Measurements from ENCODE around the gene INSRR.

INSRR gene

GRCh38 chr1:156885314-156885713 is 26.4 kb upstream of the INSRR start:
- Mint-ChIP-seq H3K4me3 (no peak overlapping the region), H3K27me3 (peaks cover 95% of the 10 kb centered on the region), H3K9me3 (no peaks in the 10 kb centered on the region), H3K4me1 (peaks cover 4% of the 10 kb centered on the region), H3K36me3 (no peaks in the 10 kb centered on the region), H3K27ac (no peak overlapping the region)
- ATAC-seq: no peak

GRCh38 chr1:156884560-156885184 is 25.8 kb upstream of the INSRR start:
- Mint-ChIP-seq H3K27me3 (peaks cover 95% of the 10 kb centered on the region), H3K4me1 (no peaks in the 10 kb centered on the region), H3K36me3 (no peaks in the 10 kb centered on the region), H3K4me3 (no peak overlapping the region), H3K27ac (no peak overlapping the region), H3K9me3 (no peaks in the 10 kb centered on the region)
- ATAC-seq: no peak

- no peak for ATAC-seq
- Mint-ChIP-seq H3K27ac (no peak overlapping the region), H3K9me3 (no peaks in the 10 kb centered on the region)
Observed at GRCh38 chr1:156883919-156884318, 25.0 kb upstream of the INSRR start.

GRCh38 chr1:156882543-156882942 is 23.6 kb upstream of the INSRR start:
- no peak for ATAC-seq
- Mint-ChIP-seq H3K4me3 (no peak overlapping the region), H3K36me3 (no peaks in the 10 kb centered on the region), H3K4me1 (no peaks in the 10 kb centered on the region), H3K9me3 (no peaks in the 10 kb centered on the region), H3K27ac (no peak overlapping the region), H3K27me3 (peaks cover 94% of the 10 kb centered on the region)

More at GRCh38 chr1:156883919-156884318, 25.0 kb upstream of the INSRR start:
- H3K27me3 Mint-ChIP-seq: peaks cover 94% of the 10 kb centered on the region
- no peak overlapping the region for H3K4me3 Mint-ChIP-seq
- no peaks in the 10 kb centered on the region for H3K36me3 Mint-ChIP-seq
- no peaks in the 10 kb centered on the region for H3K4me1 Mint-ChIP-seq

- Mint-ChIP-seq H3K4me3 (no peak overlapping the region), H3K4me1 (no peaks in the 10 kb centered on the region), H3K27me3 (peaks cover 91% of the 10 kb centered on the region), H3K27ac (no peak overlapping the region), H3K36me3 (no peaks in the 10 kb centered on the region), H3K9me3 (no peaks in the 10 kb centered on the region)
- ATAC-seq: no peak
Observed at GRCh38 chr1:156881663-156882062, 22.7 kb upstream of the INSRR start.

- Mint-ChIP-seq H3K9me3 (no peaks in the 10 kb centered on the region), H3K4me1 (no peaks in the 10 kb centered on the region), H3K36me3 (no peaks in the 10 kb centered on the region), H3K27me3 (peaks cover 91% of the 10 kb centered on the region), H3K4me3 (no peak overlapping the region), H3K27ac (no peak overlapping the region)
- no peak for ATAC-seq
Observed at GRCh38 chr1:156881101-156881500, 22.2 kb upstream of the INSRR start.

GRCh38 chr1:156880473-156880872 is 21.6 kb upstream of the INSRR start:
- Mint-ChIP-seq H3K9me3 (no peaks in the 10 kb centered on the region), H3K4me3 (no peak overlapping the region), H3K4me1 (no peaks in the 10 kb centered on the region), H3K27me3 (peaks cover 87% of the 10 kb centered on the region), H3K36me3 (no peaks in the 10 kb centered on the region), H3K27ac (no peak overlapping the region)
- ATAC-seq: no peak

- no peaks in the 10 kb centered on the region for H3K4me1 Mint-ChIP-seq
Observed at GRCh38 chr1:156879876-156880275, 21.0 kb upstream of the INSRR start.

GRCh38 chr1:156877433-156878170 is 18.7 kb upstream of the INSRR start:
- Mint-ChIP-seq H3K27me3 (peaks cover 85% of the 10 kb centered on the region), H3K4me3 (no peak overlapping the region), H3K36me3 (no peaks in the 10 kb centered on the region), H3K27ac (no peak overlapping the region), H3K9me3 (no peaks in the 10 kb centered on the region), H3K4me1 (no peaks in the 10 kb centered on the region)
- peak; percentile 22 for ATAC-seq

More at GRCh38 chr1:156879876-156880275, 21.0 kb upstream of the INSRR start:
- Mint-ChIP-seq H3K9me3 (no peaks in the 10 kb centered on the region), H3K27me3 (peaks cover 89% of the 10 kb centered on the region), H3K4me3 (no peak overlapping the region), H3K36me3 (no peaks in the 10 kb centered on the region), H3K27ac (no peak overlapping the region)
- no peak for ATAC-seq

- Mint-ChIP-seq H3K4me1 (no peaks in the 10 kb centered on the region), H3K27me3 (peaks cover 81% of the 10 kb centered on the region), H3K36me3 (no peaks in the 10 kb centered on the region), H3K27ac (no peak overlapping the region), H3K9me3 (no peaks in the 10 kb centered on the region), H3K4me3 (no peak overlapping the region)
- ATAC-seq: no peak
Observed at GRCh38 chr1:156876281-156876680, 17.4 kb upstream of the INSRR start.

GRCh38 chr1:156875341-156875615 is 16.4 kb upstream of the INSRR start:
- Mint-ChIP-seq H3K27ac (no peak overlapping the region), H3K36me3 (no peaks in the 10 kb centered on the region), H3K9me3 (no peaks in the 10 kb centered on the region), H3K27me3 (peaks cover 75% of the 10 kb centered on the region), H3K4me3 (no peak overlapping the region), H3K4me1 (no peaks in the 10 kb centered on the region)
- ATAC-seq: no peak

GRCh38 chr1:156874572-156875340 is 15.8 kb upstream of the INSRR start:
- no peak overlapping the region for H3K4me3 Mint-ChIP-seq
- H3K36me3 Mint-ChIP-seq: no peaks in the 10 kb centered on the region
- peaks cover 75% of the 10 kb centered on the region for H3K27me3 Mint-ChIP-seq
- H3K27ac Mint-ChIP-seq: no peak overlapping the region
- no peaks in the 10 kb centered on the region for H3K4me1 Mint-ChIP-seq
- H3K9me3 Mint-ChIP-seq: no peaks in the 10 kb centered on the region
- ATAC-seq: no peak

- Mint-ChIP-seq H3K4me3 (no peak overlapping the region), H3K27ac (no peak overlapping the region), H3K36me3 (no peaks in the 10 kb centered on the region), H3K27me3 (peaks cover 77% of the 10 kb centered on the region), H3K9me3 (no peaks in the 10 kb centered on the region), H3K4me1 (no peaks in the 10 kb centered on the region)
- ATAC-seq: no peak
Observed at GRCh38 chr1:156874142-156874541, 15.2 kb upstream of the INSRR start.

- no peak for ATAC-seq
Observed at GRCh38 chr1:156873659-156874058, 14.7 kb upstream of the INSRR start.

GRCh38 chr1:156869455-156869854 is 10.5 kb upstream of the INSRR start:
- no peaks in the 10 kb centered on the region for H3K9me3 Mint-ChIP-seq
- ATAC-seq: no peak
- H3K27me3 Mint-ChIP-seq: peaks cover 80% of the 10 kb centered on the region
- H3K36me3 Mint-ChIP-seq: no peaks in the 10 kb centered on the region
- H3K27ac Mint-ChIP-seq: no peak overlapping the region
- H3K4me1 Mint-ChIP-seq: peaks cover 7% of the 10 kb centered on the region
- H3K4me3 Mint-ChIP-seq: no peak overlapping the region

More at GRCh38 chr1:156873659-156874058, 14.7 kb upstream of the INSRR start:
- Mint-ChIP-seq H3K27ac (no peak overlapping the region), H3K4me1 (no peaks in the 10 kb centered on the region), H3K27me3 (peaks cover 77% of the 10 kb centered on the region), H3K9me3 (no peaks in the 10 kb centered on the region), H3K36me3 (no peaks in the 10 kb centered on the region), H3K4me3 (no peak overlapping the region)

GRCh38 chr1:156868341-156868740 is 9.4 kb upstream of the INSRR start:
- H3K4me3 Mint-ChIP-seq: no peak overlapping the region
- H3K9me3 Mint-ChIP-seq: no peaks in the 10 kb centered on the region
- no peak overlapping the region for H3K27ac Mint-ChIP-seq
- H3K27me3 Mint-ChIP-seq: peaks cover 80% of the 10 kb centered on the region
- no peak for ATAC-seq
- peaks cover 9% of the 10 kb centered on the region for H3K4me1 Mint-ChIP-seq
- no peaks in the 10 kb centered on the region for H3K36me3 Mint-ChIP-seq

Data from stimulated activated memory B cell treated with anti-CD40 and anti-IgM and Interleukin-4, amounts not matched to agents 10 μg/mL and 1 μg/mL and 100 μg/mL, for 72 hours (primary cell).